GM18907 (cell line): ENCODE data around the gene SIT1.
"Not testable (repeated sequence)": the region's sequence is repeated elsewhere in the genome, so short reads cannot be mapped to it uniquely, and the experiment has no call there.

Experiments
- ATAC-seq: cut with Tn5 transposase; IDR thresholded peaks from one replicate; pipeline ENCODE4 v1.9.1; 2021; ENCODE audit warnings: mild to moderate bottlenecking, moderate library complexity; ENCODE audit not compliant: unreplicated experiment

SIT1 gene

GRCh38 chr9:35639225-35639624 is 11.5 kb downstream of the SIT1 start:
- ATAC-seq, result not testable (repeated sequence)

- ATAC-seq, result not testable (repeated sequence)
These were observed 12.0 kb downstream of the SIT1 start for GRCh38 chr9:35638751-35639150.

GRCh38 chr9:35637427-35637955 is 13.2 kb downstream of the SIT1 start:
- not testable (repeated sequence) for ATAC-seq

- not testable (repeated sequence) for ATAC-seq
These were observed 13.9 kb downstream of the SIT1 start for GRCh38 chr9:35636877-35637246.

- ATAC-seq, result no peak
These were observed 14.4 kb downstream of the SIT1 start for GRCh38 chr9:35636135-35636876.

- ATAC-seq, result no peak
These were observed 15.0 kb downstream of the SIT1 start for GRCh38 chr9:35635730-35636129.

GRCh38 chr9:35629597-35629996 is 21.1 kb downstream of the SIT1 start:
- ATAC-seq, result no peak

- no peak for ATAC-seq
These were observed 22.2 kb downstream of the SIT1 start for GRCh38 chr9:35628389-35628991.

GRCh38 chr9:35627575-35627974 is 23.2 kb downstream of the SIT1 start:
- no peak for ATAC-seq

GRCh38 chr9:35619800-35620158 is 31.0 kb downstream of the SIT1 start:
- ATAC-seq, result peak; percentile 64

GRCh38 chr9:35618854-35619799 is 31.6 kb downstream of the SIT1 start:
- peak; percentile 71 for ATAC-seq

GRCh38 chr9:35618325-35618727 is 32.4 kb downstream of the SIT1 start, which contains the start of gene CD72:
TSS of gene CD72 (minus strand) at chr9:35618413. CDS start at chr9:35618303, 110 bp downstream.
- ATAC-seq, result no peak

GRCh38 chr9:35617548-35617947 is 33.2 kb downstream of the SIT1 start:
- no peak for ATAC-seq

- no peak for ATAC-seq
These were observed 33.9 kb downstream of the SIT1 start for GRCh38 chr9:35616681-35617459.

- no peak for ATAC-seq
These were observed 34.6 kb downstream of the SIT1 start for GRCh38 chr9:35615981-35616680.

GRCh38 chr9:35612843-35613242 is 37.9 kb downstream of the SIT1 start:
- no peak for ATAC-seq

GRCh38 chr9:35612066-35612465 is 38.7 kb downstream of the SIT1 start:
- not testable (repeated sequence) for ATAC-seq

GRCh38 chr9:35611230-35611797 is 39.4 kb downstream of the SIT1 start:
- ATAC-seq, result peak; percentile 49

GRCh38 chr9:35609820-35610163 is 40.9 kb downstream of the SIT1 start:
- no peak for ATAC-seq
